UCSD-AML1 (cell line): Measurements from ENCODE around the gene COL18A1.
A peak's percentile ranks its signal among the peaks of the same experiment; 100 is the strongest.

ENCODE experiments used
- DNase-seq: peaks from one replicate; lab custom pipeline; 2025; ENCODE audit not compliant: unreplicated experiment; lab: John Stamatoyannopoulos, UW

The COL18A1 gene

GRCh38 chr21:45542667-45543370, 137.9 kb downstream of the COL18A1 start:
- no peak for DNase-seq

DNA sequence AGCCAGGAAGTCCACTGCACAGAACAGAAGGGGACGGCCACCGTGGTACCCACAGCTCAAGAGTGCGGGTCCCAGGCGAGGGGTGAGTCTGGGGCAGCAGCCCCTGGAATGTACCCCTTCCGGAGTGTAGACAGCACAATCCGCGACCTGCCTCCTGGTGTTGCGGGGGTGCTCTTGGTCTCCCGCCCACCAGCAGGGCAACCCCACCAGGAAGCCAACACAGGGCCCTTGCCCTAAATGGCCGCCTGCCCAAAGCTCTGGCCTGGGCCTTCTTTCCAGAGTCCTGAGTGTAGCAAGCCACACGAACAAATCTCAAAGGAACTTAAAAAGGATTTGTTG, 138.4 kb downstream of the COL18A1 start:
- DNase-seq = no peak

DNA sequence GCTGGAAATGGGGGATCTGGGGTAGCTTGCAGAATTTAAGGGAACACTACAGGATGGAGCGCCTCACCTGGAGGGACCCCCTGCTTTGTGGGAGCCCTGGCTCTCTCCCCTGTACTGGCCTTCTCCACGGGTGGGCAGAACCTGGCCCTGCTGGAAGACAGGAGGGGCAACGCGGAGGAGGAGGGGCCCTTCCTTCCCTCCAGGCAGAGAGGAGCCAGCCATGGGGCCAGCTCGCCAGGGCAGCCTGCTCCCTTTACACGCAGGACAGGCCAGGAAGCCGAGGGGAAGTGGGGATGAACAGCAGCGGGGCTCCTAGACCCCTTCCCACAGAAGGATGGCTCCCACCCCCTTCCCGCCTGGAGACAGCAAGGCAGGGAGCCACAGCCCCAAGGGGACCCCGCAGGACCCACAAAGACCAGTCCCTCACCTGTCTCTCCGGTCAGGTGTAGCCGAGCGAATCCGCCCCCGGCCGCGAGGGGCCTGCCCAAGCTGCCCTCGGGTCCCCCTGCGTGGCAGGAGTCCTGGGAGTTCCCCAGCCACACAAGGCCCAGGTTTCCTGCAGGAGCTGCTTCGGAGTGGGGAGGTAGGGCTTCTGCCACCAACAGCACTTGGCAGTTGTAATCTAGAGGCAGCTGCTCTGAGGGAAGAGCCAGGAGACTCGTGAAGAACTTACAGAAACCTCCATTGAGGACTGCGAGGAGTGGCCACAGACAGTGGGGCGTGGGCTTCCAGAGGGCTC, 138.9 kb downstream of the COL18A1 start:
- no peak for DNase-seq

GRCh38 chr21:45544449-45545235, 139.7 kb downstream of the COL18A1 start:
- DNase-seq = no peak

DNA sequence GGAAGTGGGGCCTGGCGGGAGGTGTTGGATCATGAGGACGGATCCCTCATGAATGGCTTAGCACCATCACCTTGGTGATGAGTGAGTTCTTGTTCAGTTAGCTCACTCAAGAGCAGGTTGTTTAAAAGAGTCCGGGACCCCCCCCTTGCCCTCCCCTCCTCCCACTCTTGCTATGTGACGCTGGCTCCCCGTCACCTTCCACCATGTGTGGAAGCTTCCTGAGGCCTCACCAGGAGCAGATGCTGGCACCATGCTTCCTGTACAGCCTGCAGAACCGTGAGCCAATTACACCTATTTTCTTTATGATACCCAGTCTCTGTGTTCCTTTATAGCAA, 140.2 kb downstream of the COL18A1 start:
- no peak for DNase-seq

DNA sequence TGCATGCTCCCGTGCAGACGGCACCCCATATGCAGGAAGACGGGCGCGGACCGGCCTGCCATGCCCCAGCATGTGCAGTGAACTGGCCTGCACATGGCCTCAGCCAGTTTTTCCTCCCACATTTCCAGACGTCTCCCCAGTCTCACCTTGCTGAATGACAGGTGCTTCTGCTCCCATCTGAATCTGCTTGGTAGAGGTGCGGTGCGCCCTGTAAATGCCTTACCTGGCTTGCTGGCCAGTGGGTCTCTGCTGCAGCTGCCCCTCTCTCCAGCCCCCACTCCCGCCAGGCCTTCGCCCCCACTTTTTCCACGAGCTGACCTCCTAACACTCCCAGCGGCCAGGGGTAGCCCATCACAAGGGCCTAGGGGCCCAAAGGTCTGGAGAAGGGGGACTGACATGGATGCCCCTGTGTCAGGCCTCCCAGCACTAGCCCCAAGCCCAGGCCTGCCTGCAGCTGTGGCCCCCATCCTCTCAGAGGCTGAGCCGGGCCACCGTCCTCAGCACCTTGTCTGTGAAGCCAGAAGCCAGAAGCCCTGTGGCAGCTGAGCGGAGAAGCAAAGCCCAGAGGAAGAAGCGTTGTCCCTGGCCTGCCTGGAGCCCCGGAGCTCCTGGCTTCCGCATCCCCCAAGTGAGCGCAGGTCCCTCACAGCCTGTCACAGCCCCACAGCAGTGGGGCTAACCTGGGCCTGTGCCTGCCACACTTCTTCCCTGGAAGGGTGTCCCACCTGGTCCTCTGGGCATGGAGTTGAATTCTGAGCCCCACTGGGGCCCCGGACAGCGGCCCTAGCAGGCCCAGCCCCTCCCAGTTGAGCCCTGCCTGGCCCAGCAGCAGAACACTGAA, 140.9 kb downstream of the COL18A1 start:
- no peak for DNase-seq

DNA sequence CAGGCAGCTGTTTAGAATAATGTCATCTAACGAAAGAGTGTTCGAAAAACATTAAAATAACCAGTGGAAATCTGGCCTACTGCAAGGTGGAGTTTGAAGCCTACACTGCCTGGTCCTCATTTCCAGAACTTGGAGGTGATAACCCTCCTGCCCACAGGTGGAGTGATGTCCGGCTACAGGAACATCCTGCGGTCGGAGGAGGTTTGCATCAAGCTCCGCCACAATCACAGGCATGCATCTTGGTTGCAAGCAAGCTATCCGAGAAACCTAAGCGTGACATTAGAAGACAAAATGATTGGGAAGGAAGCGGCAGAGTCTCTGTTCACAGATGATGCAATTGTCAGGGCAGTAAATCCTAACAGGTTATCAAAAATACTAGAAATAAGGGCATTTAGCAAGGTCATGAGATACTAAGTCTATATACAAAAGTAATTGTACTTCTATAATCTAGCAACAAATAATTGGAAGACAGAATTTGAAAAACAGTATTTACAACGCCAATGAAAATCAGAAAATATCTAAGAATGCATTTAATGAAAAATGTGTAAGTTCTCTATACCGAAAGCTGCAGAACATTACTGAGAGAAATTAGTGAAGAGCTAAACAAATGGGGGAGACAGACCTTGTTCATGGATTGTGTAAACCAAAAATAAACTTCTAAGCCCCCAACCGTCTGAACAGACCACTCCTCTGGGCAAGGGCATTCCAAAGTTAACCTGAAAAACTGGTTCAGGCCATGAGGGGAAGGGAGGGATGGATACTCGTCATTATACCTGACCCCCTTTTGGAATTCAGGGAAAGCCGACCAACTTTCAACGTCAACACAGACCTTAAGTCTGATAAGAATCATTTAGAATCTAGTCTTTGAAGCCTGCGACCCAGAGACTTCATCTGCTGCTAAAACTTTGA, 141.9 kb downstream of the COL18A1 start:
- DNase-seq = no peak

- no peak for DNase-seq
Observed at GRCh38 chr21:45547545-45547900, 142.6 kb downstream of the COL18A1 start.

DNA sequence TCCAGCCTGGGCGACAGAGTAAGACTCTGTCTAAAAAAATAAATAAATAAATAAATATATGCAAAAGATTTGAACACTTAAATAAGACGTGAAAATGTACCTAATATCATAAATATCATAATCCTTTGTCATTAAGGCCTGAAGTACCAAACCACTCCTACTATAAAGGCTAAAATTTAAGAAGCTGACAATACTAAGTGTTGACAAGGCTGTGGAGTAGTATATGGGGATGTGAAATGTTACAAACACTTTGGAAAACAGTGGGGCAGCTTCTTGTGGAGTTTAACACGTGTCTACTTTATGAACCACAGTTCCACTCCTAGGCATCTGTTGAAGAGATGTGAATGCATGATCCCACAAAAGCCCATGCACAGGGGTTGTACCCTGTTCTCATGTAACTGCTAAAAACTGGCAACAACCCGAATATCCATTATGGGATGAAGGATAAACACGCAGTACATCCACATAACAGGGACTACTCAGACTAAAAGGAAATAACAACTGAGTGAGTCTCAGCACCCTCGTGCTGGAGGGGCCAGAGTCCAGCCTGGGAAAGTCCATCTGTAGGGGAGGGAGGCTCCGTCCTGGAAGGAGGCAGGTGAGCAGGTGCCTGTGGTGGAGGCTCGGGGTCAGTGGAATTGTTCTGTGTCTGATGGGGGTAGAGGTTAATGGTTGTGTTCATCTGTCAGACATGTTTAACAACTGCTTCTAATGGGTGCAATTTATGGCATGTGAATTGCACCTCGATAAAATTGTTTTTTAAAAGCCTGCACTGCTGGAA, 143.9 kb downstream of the COL18A1 start:
- DNase-seq = no peak

- peak; percentile 54 for DNase-seq
Observed at GRCh38 chr21:45549626-45550463, 144.9 kb downstream of the COL18A1 start.

- DNase-seq = peak; percentile 79
Observed at GRCh38 chr21:45550522-45551210, 145.7 kb downstream of the COL18A1 start.

DNA sequence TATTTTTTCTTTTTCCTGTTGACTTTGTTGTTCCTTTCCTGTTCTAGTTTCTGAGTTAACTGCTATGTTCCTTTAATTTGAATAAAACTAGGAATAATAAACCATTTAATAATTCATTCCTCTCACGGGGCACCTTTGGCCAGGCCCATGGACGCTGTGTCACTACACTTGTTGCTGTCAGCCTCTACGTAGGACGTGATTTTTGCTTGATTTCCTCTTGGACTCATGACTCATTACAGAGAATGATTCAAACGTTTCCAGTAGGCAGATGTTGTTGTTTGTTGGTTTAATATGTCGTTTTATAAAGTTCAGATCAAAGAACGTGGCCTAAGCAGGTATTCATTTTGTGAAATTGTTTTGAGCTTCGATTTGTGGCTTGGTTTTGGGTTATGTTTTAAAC, 146.4 kb downstream of the COL18A1 start:
- DNase-seq = no peak

DNA sequence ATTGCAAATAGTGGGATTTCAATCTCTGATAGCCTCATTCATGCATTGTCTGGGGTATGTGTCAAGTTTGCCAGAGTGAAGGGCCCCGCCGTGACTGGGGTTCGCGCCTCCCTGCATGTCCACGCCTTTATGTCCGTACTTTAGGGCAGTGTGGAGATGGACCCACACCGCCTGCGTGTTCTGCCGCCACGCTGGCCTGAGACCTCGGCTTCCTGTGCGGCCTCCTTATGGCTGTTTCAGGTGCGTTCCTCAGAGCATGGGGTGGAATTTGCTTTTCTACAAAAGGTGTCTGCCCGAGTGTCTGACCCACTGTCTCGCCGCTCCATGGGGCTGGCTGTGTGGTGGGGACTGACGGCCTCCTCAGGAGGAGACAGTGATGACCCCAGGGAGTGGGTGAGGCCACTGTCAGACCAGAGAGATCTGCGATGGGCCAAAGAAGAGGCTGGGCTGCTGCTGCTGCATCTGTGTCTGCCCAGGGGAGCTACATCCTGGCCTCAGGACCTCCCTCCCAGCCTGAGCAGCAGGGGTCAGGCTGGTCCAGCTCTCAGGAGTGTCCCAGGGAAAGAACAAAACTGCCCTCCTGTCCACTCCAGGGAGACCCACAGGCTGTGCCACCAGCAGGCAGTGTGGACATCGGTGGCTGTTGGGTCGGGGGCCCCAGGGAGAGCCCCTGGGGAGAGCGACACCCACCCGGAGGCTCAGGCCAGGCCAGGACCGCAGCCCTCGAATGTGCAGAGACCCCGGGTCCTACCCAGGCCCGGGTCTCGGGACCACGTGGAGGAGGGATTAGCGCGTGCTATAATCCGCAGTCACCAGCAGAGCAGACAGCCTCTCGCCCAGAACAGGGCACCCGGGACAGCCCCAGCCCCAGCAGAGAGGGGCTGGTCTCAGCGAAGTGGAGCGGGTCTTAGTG, 147.1 kb downstream of the COL18A1 start:
- no peak for DNase-seq

DNA sequence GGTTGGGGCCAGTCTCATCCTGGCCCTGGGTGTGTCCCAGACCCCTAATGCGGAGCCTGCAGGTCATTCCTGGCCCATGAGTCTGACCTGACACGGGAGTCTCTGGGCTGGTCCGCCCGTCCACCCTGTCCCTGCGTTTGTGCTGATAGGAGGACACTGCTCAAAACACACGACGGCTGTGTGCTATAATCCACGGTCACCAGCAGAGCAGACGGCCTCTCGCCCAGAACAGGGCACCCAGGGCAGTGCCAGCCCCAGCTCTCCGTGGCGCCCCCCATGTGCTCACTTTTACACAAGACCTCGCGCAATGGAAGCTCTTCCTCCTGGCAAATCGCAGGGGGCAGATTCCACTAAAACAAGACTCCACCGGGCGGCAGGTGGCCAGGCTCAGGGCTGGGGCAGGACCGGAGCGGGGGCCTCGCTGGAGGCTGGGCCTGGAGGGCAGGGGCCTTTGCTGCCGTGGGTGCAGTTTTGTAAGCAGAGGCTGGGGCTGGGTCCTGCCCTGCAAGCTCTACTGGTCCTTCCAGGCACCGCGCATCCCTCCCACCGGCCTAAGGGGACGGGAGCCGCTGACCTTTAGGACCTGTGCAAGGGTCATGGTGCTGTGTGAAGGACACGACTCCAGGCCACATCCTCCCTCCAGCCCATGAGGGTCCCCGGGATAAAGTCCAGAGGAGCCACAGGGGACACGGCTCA, 147.9 kb downstream of the COL18A1 start:
- no peak for DNase-seq

DNA sequence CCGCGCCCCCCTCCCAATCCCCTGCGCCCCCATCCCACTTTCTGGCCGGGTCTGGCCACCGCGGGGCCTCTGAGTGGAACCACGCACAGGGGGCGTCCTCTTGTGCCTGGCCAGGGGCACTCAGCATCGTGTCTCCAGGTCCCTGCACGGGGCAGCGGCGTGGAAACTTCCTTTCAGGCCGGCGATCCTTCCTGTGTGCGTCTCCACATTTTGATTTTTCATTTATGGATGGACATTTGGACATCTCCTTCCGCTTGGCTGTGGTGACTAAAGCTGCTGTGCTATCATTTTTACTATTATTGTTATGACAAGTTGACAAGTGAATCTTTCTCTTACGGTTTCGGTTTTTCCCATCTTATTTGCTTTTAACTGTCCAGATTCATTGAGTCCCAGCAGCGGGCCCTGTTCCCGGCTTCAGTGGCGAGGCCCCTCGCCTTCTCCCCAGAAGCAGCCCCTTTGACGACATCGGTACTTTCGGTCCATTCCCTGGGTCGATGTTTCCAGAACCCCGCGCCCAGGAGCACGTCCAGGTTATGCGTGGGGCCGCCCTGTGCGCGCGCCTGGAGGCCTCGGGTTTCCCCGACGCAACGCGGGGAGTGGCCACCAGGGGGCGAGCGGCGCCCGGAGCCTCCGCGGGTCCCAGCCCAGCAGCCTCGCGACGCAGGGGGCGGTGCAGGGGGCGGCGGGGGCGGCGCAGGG, 149.7 kb downstream of the COL18A1 start:
- DNase-seq = peak; percentile 85

DNA sequence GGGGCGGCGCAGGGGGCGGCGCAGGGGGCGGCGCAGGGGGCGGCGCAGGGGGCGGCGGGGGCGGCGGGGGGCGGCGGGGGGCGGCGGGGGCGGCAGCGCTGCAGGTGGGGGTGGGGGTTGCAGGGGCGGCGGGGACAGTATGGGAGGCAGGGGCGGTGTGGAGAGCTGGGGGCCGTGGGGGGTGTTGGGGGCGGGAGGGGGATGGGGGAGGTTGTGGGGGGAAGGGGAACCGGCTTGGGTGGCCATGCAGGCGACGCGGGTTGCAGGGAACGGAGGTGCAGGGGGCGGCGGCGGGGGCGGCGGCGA, 150.2 kb downstream of the COL18A1 start:
- DNase-seq = no peak
